ENCODE data around the gene DTX1.
A peak's percentile ranks its signal among the peaks of the same experiment; 100 is the strongest.
"Not testable (repeated sequence)": the region's sequence is repeated elsewhere in the genome, so short reads cannot be mapped to it uniquely, and the experiment has no call there.

Gene DTX1

GRCh38 chr12:113111247-113111646 is 54.7 kb downstream of the DTX1 start:
- DNase-seq: no peak

- DNase-seq: no peak
Observed at GRCh38 chr12:113112043-113112899, 55.7 kb downstream of the DTX1 start.

GRCh38 chr12:113113397-113113796 is 56.9 kb downstream of the DTX1 start:
- DNase-seq: no peak

GRCh38 chr12:113114447-113115178 is 58.1 kb downstream of the DTX1 start:
- no peak for DNase-seq

- no peak for DNase-seq
Observed at GRCh38 chr12:113115455-113116126, 59.1 kb downstream of the DTX1 start.

- DNase-seq: peak in 18 of 56 donors; percentile 6 to 51 (median 26)
Observed at GRCh38 chr12:113116875-113117274, 60.3 kb downstream of the DTX1 start.

- not testable (repeated sequence) for DNase-seq
Observed at GRCh38 chr12:113117684-113118083, 61.2 kb downstream of the DTX1 start.

- no peak for DNase-seq
Observed at GRCh38 chr12:113118142-113118541, 61.6 kb downstream of the DTX1 start.

GRCh38 chr12:113119980-113120669 is 63.6 kb downstream of the DTX1 start:
- DNase-seq: peak in 41 of 56 donors; percentile 21 to 93 (median 65)

GRCh38 chr12:113120670-113121370 is 64.3 kb downstream of the DTX1 start:
- DNase-seq: peak in 10 of 56 donors; percentile 5 to 55 (median 34)

- DNase-seq: no peak
Observed at GRCh38 chr12:113127791-113128199, 71.3 kb downstream of the DTX1 start.

GRCh38 chr12:113128802-113129663 is 72.5 kb downstream of the DTX1 start:
- DNase-seq: no peak

GRCh38 chr12:113129664-113130456 is 73.3 kb downstream of the DTX1 start:
- no peak for DNase-seq

- DNase-seq: peak in 43 of 56 donors; percentile 13 to 86 (median 52)
Observed at GRCh38 chr12:113130457-113131135, 74.1 kb downstream of the DTX1 start.

GRCh38 chr12:113131556-113131955 is 75.0 kb downstream of the DTX1 start:
- DNase-seq: peak in 5 of 56 donors; percentile 6 to 15 (median 9)

GRCh38 chr12:113133036-113133435 is 76.5 kb downstream of the DTX1 start:
- DNase-seq: no peak

- DNase-seq: no peak
Observed at GRCh38 chr12:113133666-113134065, 77.1 kb downstream of the DTX1 start.

- DNase-seq: no peak
Observed at GRCh38 chr12:113134071-113134470, 77.5 kb downstream of the DTX1 start.

Measured in nucleus accumbens (tissue), 56 donors.